H9 (cell line): ENCODE results near the gene ZSCAN32. TPM values are rescaled to one million over a fixed set of nuclear protein-coding genes. Genes with fewer than 3 reads are reported as not detected.

Source experiments
- DNase-seq: peaks from one replicate; pipeline ENCODE4 v3.0.0-alpha.2; 2017
- H2AFZ ChIP-seq: one replicate; pipeline ENCODE4 v1.6.1; 2013; ENCODE audit warnings: mild to moderate bottlenecking, low read length, control low read depth, moderate library complexity
- H2AK5ac ChIP-seq: 2 replicates; pipeline ENCODE4 v1.6.1; 2013; ENCODE audit warnings: low read length, control low read depth, mixed read lengths; ENCODE audit not compliant: insufficient read length
- H2BK120ac ChIP-seq: one replicate; pipeline ENCODE4 v1.6.1; 2013; ENCODE audit warnings: low read depth, mild to moderate bottlenecking, low read length, control low read depth, inconsistent platforms; ENCODE audit not compliant: poor library complexity, severe bottlenecking
- H2BK12ac ChIP-seq: 2 replicates; pipeline ENCODE4 v1.6.1; 2013; ENCODE audit warnings: low read length, control low read depth, mixed read lengths, low read depth; ENCODE audit not compliant: insufficient read length
- H2BK15ac ChIP-seq: 2 replicates; pipeline ENCODE4 v1.6.1; 2013; ENCODE audit warnings: low read depth, low read length, control low read depth
- H2BK20ac ChIP-seq: one replicate; pipeline ENCODE4 v1.6.1; 2013; ENCODE audit warnings: low read depth, mild to moderate bottlenecking, low read length, control low read depth, inconsistent platforms; ENCODE audit not compliant: poor library complexity, severe bottlenecking
- H2BK5ac ChIP-seq: 2 replicates; pipeline ENCODE4 v1.6.1; 2013; ENCODE audit warnings: low read length, control low read depth, mixed read lengths; ENCODE audit not compliant: insufficient read length
- H3K14ac ChIP-seq: 2 replicates; pipeline ENCODE4 v1.6.1; 2013; ENCODE audit warnings: low read length, control low read depth; ENCODE audit not compliant: insufficient read depth
- H3K18ac ChIP-seq: 2 replicates; pipeline ENCODE4 v1.6.1; 2013; ENCODE audit warnings: low read depth, mild to moderate bottlenecking, mixed read lengths, low read length, control low read depth; ENCODE audit not compliant: insufficient read length
- H3K23ac ChIP-seq: 2 replicates; pipeline ENCODE4 v1.6.1; 2013; ENCODE audit warnings: low read length, control low read depth, mixed read lengths, low read depth; ENCODE audit not compliant: insufficient read length
- H3K23me2 ChIP-seq: 2 replicates; pipeline ENCODE4 v1.6.1; 2013; ENCODE audit warnings: low read depth, mild to moderate bottlenecking, mixed read lengths, low read length, control low read depth; ENCODE audit not compliant: insufficient read length, poor library complexity, severe bottlenecking
- H3K27ac ChIP-seq: 2 replicates; pipeline ENCODE4 v1.5.1; 2013; ENCODE audit warnings: low read length, control low read depth, mixed read lengths, low read depth; ENCODE audit not compliant: insufficient read length
- H3K27me3 ChIP-seq: 2 replicates; pipeline ENCODE4 v1.6.1; 2013; ENCODE audit warnings: low read length, control low read depth, inconsistent platforms; ENCODE audit not compliant: insufficient read depth
- H3K4ac ChIP-seq: 2 replicates; pipeline ENCODE4 v1.6.1; 2013; ENCODE audit warnings: low read depth, mild to moderate bottlenecking, control low read depth, inconsistent platforms, low read length, moderate library complexity
- H3K4me1 ChIP-seq: 2 replicates; pipeline ENCODE4 v1.6.1; 2013; ENCODE audit warnings: low read length, control low read depth, inconsistent platforms; ENCODE audit not compliant: insufficient read depth
- H3K4me2 ChIP-seq: 2 replicates; pipeline ENCODE4 v1.6.1; 2013; ENCODE audit warnings: low read length, control low read depth, mixed read lengths; ENCODE audit not compliant: insufficient read length, insufficient read depth
- H3K56ac ChIP-seq: 2 replicates; pipeline ENCODE4 v1.6.1; 2013; ENCODE audit warnings: low read depth, mild to moderate bottlenecking, mixed read lengths, low read length, control low read depth; ENCODE audit not compliant: insufficient read length
- H3K79me1 ChIP-seq: 2 replicates; pipeline ENCODE4 v1.6.1; 2013; ENCODE audit warnings: low read depth, mild to moderate bottlenecking, moderate library complexity, low read length, control low read depth, inconsistent platforms; ENCODE audit not compliant: insufficient read depth, poor library complexity, severe bottlenecking
- H3K79me2 ChIP-seq: 2 replicates; pipeline ENCODE4 v1.6.1; 2013; ENCODE audit warnings: low read length, control low read depth, inconsistent platforms; ENCODE audit not compliant: insufficient read depth
- H3K9ac ChIP-seq: 2 replicates; pipeline ENCODE4 v1.6.1; 2013; ENCODE audit warnings: low read length, control low read depth, mixed read lengths; ENCODE audit not compliant: insufficient read length; ENCODE audit errors: extremely low read depth
- H3K9me3 ChIP-seq: one replicate; pipeline ENCODE4 v1.6.1; 2013; ENCODE audit warnings: low read depth, low read length, inconsistent platforms; ENCODE audit not compliant: control insufficient read depth
- H3T11ph ChIP-seq: one replicate; pipeline ENCODE4 v1.6.1; 2013; ENCODE audit warnings: mild to moderate bottlenecking, low read length, control low read depth, inconsistent platforms
- H4K20me1 ChIP-seq: one replicate; pipeline ENCODE4 v1.6.1; 2013; ENCODE audit not compliant: control insufficient read depth, insufficient read length, insufficient read depth
- H4K5ac ChIP-seq: 2 replicates; pipeline ENCODE4 v1.6.1; 2013; ENCODE audit warnings: low read depth, mild to moderate bottlenecking, mixed read lengths, low read length, control low read depth; ENCODE audit not compliant: insufficient read length
- H4K8ac ChIP-seq: replicated peaks from 2 replicates; pipeline ENCODE4 v1.6.1; 2013; ENCODE audit warnings: low read length, control low read depth, mixed read lengths, low read depth; ENCODE audit not compliant: insufficient read length
- H4K91ac ChIP-seq: 2 replicates; pipeline ENCODE4 v1.6.1; 2013; ENCODE audit warnings: low read depth, mild to moderate bottlenecking, moderate library complexity, mixed read lengths, low read length, control low read depth; ENCODE audit not compliant: insufficient read length
- H3K27ac Mint-ChIP-seq, 3 experiments: 2 replicates in 2 of 3; 3 replicates in 1 of 3; pipeline ENCODE4 v1.8.0; 2020 to 2021; ENCODE audit warnings: mixed read lengths in 3 of 3, mild to moderate bottlenecking in 1 of 3, moderate library complexity in 1 of 3
- H3K27me3 Mint-ChIP-seq: 2 replicates; pipeline ENCODE4 v1.8.0; 2021; ENCODE audit warnings: low read depth, mild to moderate bottlenecking, moderate library complexity, mixed read lengths
- H3K36me3 Mint-ChIP-seq, 3 experiments: 2 replicates in 2 of 3; 3 replicates in 1 of 3; pipeline ENCODE4 v1.8.0; 2020 to 2021; ENCODE audit warnings: low read depth in 3 of 3, mixed read lengths in 3 of 3; ENCODE audit not compliant: insufficient read depth in 1 of 3
- H3K4me1 Mint-ChIP-seq, 2 experiments: 2 replicates each; pipeline ENCODE4 v1.8.0; 2020; ENCODE audit warnings: mixed read lengths in 2 of 2
- H3K4me3 Mint-ChIP-seq, 2 experiments: 2 replicates in 1 of 2; 3 replicates in 1 of 2; pipeline ENCODE4 v1.8.0; 2020 to 2021; ENCODE audit warnings: mild to moderate bottlenecking in 2 of 2, mixed read lengths in 2 of 2, moderate library complexity in 1 of 2
- H3K9me3 Mint-ChIP-seq, 2 experiments: 2 replicates in 1 of 2; 3 replicates in 1 of 2; pipeline ENCODE4 v1.8.0; 2020; ENCODE audit warnings: mild to moderate bottlenecking in 2 of 2, mixed read lengths in 2 of 2, moderate library complexity in 1 of 2
- WGBS: extraction: QIAGEN DNeasy Blood & Tissue Kit; methylation state at CpG from one replicate; pipeline ENCODE4 v1.1.7; 2013; ENCODE audit warnings: missing lambda C conversion rate, low lambda C conversion rate, mixed read lengths; ENCODE audit not compliant: insufficient read length; ENCODE audit errors: extremely low coverage; 5-methylcytosine and 5-hydroxymethylcytosine counted together
- long read RNA-seq: library from polyadenylated mRNA; unstranded; transcript quantifications from one replicate; pipeline ENCODE4 v2.0.0, GENCODE V29; 2020
- total RNA-seq: library from RNA; stranded (reverse); gene quantifications from 2 replicates; pipeline ENCODE4 v1.2.1, GENCODE V29; 2021
- TF ChIP-seq, protein P1 (sequence below): fragments of 200-600 bp; sonication (generic); conservative IDR thresholded peaks from 3 replicates; pipeline ENCODE4 v1.8.0; 2021; ENCODE audit warnings: antibody characterized with exemption, mild to moderate bottlenecking

The ZSCAN32 gene
- total RNA-seq: 18.0 and 20.0 TPM in 2 replicates
- long read RNA-seq, transcript ZSCAN32-205 (3 exons, 1,746 nt): minor isoform, 5 of 92 reads
- long read RNA-seq, transcript ZSCAN32-215 (4 exons, 2,788 nt): minor isoform, 9 of 92 reads
- long read RNA-seq, transcript ZSCAN32-202 (7 exons, 3,173 nt): major isoform, 11 of 92 reads
- long read RNA-seq, partial matches to known transcripts: 19 of 92 reads
- long read RNA-seq, other reads (novel, unspliced or antisense): 39 of 92 reads

DNA sequence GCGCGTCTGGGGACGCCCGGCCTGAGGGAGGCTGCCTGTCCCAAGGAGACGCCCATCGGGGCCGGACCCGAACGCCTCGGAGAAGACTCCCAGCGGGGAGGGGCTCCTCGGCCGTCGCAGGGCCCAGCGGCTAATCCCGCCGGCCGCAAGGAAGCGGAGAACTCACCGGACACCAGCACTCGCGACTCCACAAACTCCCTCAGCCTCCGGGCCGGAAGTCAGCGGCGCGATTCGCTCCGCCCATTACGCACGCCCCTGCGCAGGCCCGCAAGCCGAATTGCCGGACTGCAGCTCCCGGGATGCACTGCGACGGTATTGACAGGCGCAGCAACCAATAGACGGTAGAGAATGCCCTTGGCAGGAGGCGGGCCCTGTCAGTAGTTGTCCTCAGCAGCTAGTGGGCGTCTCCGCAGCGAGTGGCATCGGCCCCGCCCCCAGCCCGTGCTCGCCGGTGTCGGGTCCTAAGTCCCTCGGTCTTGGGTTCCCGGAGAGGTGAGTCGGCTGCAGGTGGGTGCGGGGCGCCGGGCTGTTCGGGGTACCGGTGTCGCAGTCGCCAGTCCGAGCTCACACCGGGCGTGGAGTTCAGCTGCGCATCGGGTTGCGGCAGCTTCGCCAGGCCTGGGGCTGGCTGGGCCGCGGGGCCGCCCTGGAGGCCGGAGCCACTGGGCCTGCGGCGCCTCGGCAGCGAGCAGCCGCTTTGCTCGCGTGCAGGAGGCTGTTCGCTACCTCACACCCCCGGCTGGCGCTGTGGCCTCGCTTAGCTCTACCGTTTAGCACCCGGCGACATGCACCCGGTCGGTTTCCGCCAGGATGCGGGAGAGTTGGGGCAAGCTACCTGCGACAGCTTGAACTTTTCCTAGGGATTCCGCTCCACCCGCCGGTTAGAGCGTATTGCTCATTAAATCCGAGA lies at the start of gene ZSCAN32, which contains the start of gene ZNF174:
Gene ZSCAN32, minus strand, starts transcription at position 226 of the 910 bp plus-strand sequence. CDS start 3,447 bp downstream, outside the sequence.
Gene ZNF174, plus strand, starts transcription at position 437 of the 910 bp plus-strand sequence. CDS start 790 bp downstream, outside the sequence.
- peaks cover 3% of the 10 kb centered on the region; the same call in 1 of the 2 replicates for H3K79me2 ChIP-seq
- no peak within 1 kb of the TSS for H2BK120ac ChIP-seq
- H3K4ac ChIP-seq: no peak within 1 kb of the TSS
- Mint-ChIP-seq H3K4me1 (peaks cover 7 to 9% of the 10 kb centered on the region in 2 experiments), H3K9me3 (peaks cover 24 to 33% of the 10 kb centered on the region in 2 experiments), H3K27me3 (no peaks in the 10 kb centered on the region), H3K4me3 (peak within 1 kb of the TSS; percentile 82 to 95), H3K27ac (peak within 1 kb of the TSS; percentile 88 to 92 (median 90); a peak in 5 of 7 replicates), H3K36me3 (peaks cover 56 to 64% (median 61%) of the 10 kb centered on the region in 3 experiments)
- no peak within 1 kb of the TSS for H3T11ph ChIP-seq
- no peak within 1 kb of the TSS for H3K27ac ChIP-seq
- H2BK12ac ChIP-seq: no peak within 1 kb of the TSS
- H3K27me3 ChIP-seq: no peaks in the 10 kb centered on the region
- no peak within 1 kb of the TSS for H3K18ac ChIP-seq
- DNase-seq: peak; percentile 100
- H3K23ac ChIP-seq: no peak within 1 kb of the TSS
- no peaks in the 10 kb centered on the region for H3K4me1 ChIP-seq
- H3K79me1 ChIP-seq: peaks cover 2% of the 10 kb centered on the region
- peaks cover 12% of the 10 kb centered on the region for H3K23me2 ChIP-seq
- no peak within 1 kb of the TSS for H2BK5ac ChIP-seq
- H2BK15ac ChIP-seq: no peak within 1 kb of the TSS
- no peak within 1 kb of the TSS for H4K8ac ChIP-seq
- H3K4me2 ChIP-seq: peak within 1 kb of the TSS; percentile 98
- H2AFZ ChIP-seq: peak within 1 kb of the TSS; percentile 52
- TF ChIP-seq, protein P1, sequence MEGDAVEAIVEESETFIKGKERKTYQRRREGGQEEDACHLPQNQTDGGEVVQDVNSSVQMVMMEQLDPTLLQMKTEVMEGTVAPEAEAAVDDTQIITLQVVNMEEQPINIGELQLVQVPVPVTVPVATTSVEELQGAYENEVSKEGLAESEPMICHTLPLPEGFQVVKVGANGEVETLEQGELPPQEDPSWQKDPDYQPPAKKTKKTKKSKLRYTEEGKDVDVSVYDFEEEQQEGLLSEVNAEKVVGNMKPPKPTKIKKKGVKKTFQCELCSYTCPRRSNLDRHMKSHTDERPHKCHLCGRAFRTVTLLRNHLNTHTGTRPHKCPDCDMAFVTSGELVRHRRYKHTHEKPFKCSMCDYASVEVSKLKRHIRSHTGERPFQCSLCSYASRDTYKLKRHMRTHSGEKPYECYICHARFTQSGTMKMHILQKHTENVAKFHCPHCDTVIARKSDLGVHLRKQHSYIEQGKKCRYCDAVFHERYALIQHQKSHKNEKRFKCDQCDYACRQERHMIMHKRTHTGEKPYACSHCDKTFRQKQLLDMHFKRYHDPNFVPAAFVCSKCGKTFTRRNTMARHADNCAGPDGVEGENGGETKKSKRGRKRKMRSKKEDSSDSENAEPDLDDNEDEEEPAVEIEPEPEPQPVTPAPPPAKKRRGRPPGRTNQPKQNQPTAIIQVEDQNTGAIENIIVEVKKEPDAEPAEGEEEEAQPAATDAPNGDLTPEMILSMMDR: no peak
- WGBS: no CpG with 5 or more reads among the region's 95 CpGs
- H2AK5ac ChIP-seq: no peak within 1 kb of the TSS
- H4K5ac ChIP-seq: no peak within 1 kb of the TSS
- H2BK20ac ChIP-seq: no peak within 1 kb of the TSS
- no peaks in the 10 kb centered on the region for H4K20me1 ChIP-seq
- H4K91ac ChIP-seq: no peak within 1 kb of the TSS
- H3K9ac ChIP-seq: peak within 1 kb of the TSS; percentile 86
- H3K9me3 ChIP-seq: peaks cover 4% of the 10 kb centered on the region
- H3K56ac ChIP-seq: no peak within 1 kb of the TSS
- 0 out of 2 replicates have a peak within 1 kb of the TSS, but pooled peaks have one; percentile 46 for H3K14ac ChIP-seq
